GM18909 (cell line): ENCODE data around the gene KCNJ4.
"Not testable (repeated sequence)": the region's sequence is repeated elsewhere in the genome, so short reads cannot be mapped to it uniquely, and the experiment has no call there.

Source experiments
- ATAC-seq: cut with Tn5 transposase; IDR thresholded peaks from one replicate; pipeline ENCODE4 v1.9.1; 2021; ENCODE audit warnings: mild to moderate bottlenecking; ENCODE audit not compliant: unreplicated experiment, poor library complexity

KCNJ4 gene

GRCh38 chr22:38416621-38417251 is 38.3 kb downstream of the KCNJ4 start:
- ATAC-seq, result no peak

GRCh38 chr22:38415561-38416321 is 39.3 kb downstream of the KCNJ4 start:
- no peak for ATAC-seq

GRCh38 chr22:38415046-38415445 is 40.0 kb downstream of the KCNJ4 start:
- ATAC-seq, result no peak

GRCh38 chr22:38414009-38414395 is 41.0 kb downstream of the KCNJ4 start:
- no peak for ATAC-seq

GRCh38 chr22:38413085-38414008 is 41.7 kb downstream of the KCNJ4 start:
- ATAC-seq, result no peak

GRCh38 chr22:38412435-38413084 is 42.4 kb downstream of the KCNJ4 start:
- no peak for ATAC-seq

DNA sequence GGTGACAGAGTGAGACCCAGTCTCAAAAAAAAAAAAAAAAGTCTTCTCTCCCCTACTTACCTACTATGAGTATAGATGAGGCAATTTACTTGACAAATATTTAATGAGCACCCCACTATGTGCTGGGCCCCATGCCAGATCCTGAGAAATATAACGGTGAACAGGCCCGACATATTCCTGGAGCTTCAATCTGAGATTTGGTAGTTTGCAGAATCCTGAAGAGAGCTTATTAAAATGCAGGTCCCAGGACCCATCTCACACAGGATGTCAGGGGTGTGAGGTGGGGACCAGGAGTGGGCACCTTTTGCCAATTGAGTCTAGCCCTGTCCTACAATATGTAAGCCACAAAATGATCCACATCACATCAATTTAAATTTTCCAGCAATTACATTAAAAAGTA is 44.0 kb downstream of the KCNJ4 start:
- no peak for ATAC-seq

GRCh38 chr22:38409916-38410315 is 45.1 kb downstream of the KCNJ4 start:
- not testable (repeated sequence) for ATAC-seq

- ATAC-seq, result no peak
Observed at GRCh38 chr22:38406617-38407016, 48.4 kb downstream of the KCNJ4 start.

- ATAC-seq, result no peak
Observed at GRCh38 chr22:38404419-38404818, 50.6 kb downstream of the KCNJ4 start.

DNA sequence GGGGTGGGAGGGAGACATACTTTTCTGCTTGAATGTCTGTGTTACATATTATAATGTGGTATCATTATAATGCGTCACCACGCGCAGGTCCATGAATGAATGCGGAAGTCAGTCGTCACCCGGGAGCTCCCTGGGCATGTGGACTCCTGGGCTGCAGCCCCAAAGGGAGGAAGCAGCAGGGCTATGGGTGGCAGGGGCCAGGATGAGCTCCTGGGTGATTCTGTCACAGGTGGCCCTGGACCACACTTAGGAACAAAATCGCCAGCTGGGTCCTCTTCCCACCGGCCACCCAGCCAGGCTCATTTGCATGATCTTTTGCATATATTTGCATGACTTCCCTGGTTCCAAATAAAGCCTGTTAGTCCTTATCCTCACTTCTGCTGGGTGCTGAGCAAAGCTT is 51.2 kb downstream of the KCNJ4 start:
- no peak for ATAC-seq

DNA sequence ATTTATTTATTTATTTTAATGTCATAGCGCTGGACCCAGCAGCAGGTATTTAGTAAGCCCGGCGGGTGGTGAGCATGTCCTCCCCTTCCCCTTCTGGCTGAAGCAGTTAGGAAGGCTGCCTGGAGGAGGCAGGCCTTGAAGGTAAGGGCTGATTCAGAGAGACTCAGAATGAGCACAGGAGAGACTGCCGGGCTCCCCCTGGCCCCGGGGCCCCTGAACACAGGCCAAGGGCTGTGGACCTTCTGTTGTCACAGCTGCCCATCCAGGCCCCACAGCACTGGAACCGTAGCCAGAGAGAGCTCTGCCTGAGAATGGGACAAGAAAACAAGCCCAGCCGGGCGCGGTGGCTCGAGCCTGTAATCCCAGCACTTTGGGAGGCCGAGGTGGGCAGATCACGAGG is 52.8 kb downstream of the KCNJ4 start:
- ATAC-seq, result no peak

- no peak for ATAC-seq
Observed at GRCh38 chr22:38401336-38402084, 53.5 kb downstream of the KCNJ4 start.

GRCh38 chr22:38400256-38400655 is 54.7 kb downstream of the KCNJ4 start:
- ATAC-seq, result not testable (repeated sequence)

DNA sequence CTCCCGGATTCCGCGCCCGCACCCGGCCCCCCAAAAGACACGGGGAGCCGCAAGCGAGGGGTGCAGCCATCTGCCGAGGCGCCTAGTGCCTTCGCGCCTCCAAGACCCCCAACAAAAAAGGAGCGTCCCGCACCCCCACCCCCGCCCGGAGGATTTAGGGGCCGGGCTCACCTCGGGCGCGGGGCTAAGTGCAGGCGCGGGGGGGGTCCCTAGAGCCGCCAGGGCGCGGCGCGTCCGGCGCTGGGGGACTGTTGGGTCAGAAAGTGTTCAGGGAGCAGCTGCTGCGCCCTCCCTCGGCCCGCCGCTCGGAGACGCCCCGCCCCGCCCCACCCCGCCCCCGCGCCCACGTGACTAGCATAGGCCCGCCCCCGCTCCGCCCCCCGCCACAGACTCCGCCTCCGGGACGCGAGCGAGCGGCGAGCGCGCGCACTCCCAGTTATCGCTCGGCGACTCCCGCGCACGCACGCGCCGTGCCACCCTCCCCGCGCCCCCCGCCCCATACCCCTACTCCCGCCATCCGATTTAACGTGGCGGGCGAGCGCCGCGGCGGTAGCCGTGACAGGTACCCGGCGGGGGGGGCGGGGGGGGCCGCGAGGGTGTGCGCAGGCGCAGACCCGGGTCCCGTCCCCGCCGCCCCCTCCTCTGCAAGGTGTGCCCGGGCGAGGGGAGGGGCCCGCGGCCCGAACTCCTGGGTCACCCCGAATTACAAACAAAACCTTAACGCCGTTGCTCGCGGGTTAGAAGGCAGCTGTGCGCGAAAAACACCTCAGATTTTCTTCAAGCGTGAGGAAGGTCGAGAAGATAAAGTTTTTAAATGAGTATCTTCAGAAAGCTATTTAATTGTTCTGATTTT is 56.2 kb downstream of the KCNJ4 start:
- ATAC-seq, result peak; percentile 50

- peak; percentile 28 for ATAC-seq
Observed at GRCh38 chr22:38398181-38398608, 56.8 kb downstream of the KCNJ4 start.

- no peak for ATAC-seq
Observed at GRCh38 chr22:38397189-38398085, 57.6 kb downstream of the KCNJ4 start.
